Endothelial cell of umbilical vein (primary cell): Measurements from ENCODE around the gene UPP1. TPM values are rescaled to one million over a fixed set of nuclear protein-coding genes. Genes with fewer than 3 reads are reported as not detected.

Experiments used
- BruUV-seq: library from RNA; stranded (reverse); fragments of 400-500 nt; replicated peaks from 2 replicates; lab custom pipeline; 2021; lab: Mats Ljungman, UMichigan
- CTCF ChIA-PET: fragments of 300-600, 350-600 bp; sonication (Branson Sonifier 250); formaldehyde crosslinking; loops from one replicate; lab custom pipeline; 2021; ENCODE audit warnings: antibody characterized with exemption, inconsistent platforms; lab: Charles Lee
- POLR2A ChIA-PET: fragments of 300-600, 350-600 bp; sonication (Branson Sonifier 250); formaldehyde crosslinking; loops from one replicate; lab custom pipeline; 2021; ENCODE audit warnings: antibody characterized with exemption, inconsistent platforms; lab: Charles Lee
- DNase-seq: peaks from one replicate; pipeline ENCODE4 v3.0.0-alpha.2; 2011; ENCODE audit warnings: low read depth, low spot score
- FAIRE-seq: peaks from 2 replicates; lab custom pipeline; 2011; peaks lifted over from hg19 to GRCh38; lab: Jason Lieb, UNC
- H2AFZ ChIP-seq: 2 replicates; pipeline ENCODE4 v1.6.0; 2012; ENCODE audit warnings: low read depth, low read length, control low read depth, inconsistent platforms
- H3K27ac ChIP-seq: 2 replicates; pipeline ENCODE4 v1.5.1; 2011; ENCODE audit warnings: low read depth, mild to moderate bottlenecking, control low read depth, low read length, moderate library complexity; ENCODE audit not compliant: insufficient read depth
- H3K27me3 ChIP-seq, 2 experiments: 2 replicates each; pipeline versions ENCODE4 v1.6.0 to v1.6.1; 2011; ENCODE audit warnings: low read length in 2 of 2, mixed read lengths in 1 of 2; ENCODE audit not compliant: control insufficient read depth in 2 of 2, insufficient read depth in 2 of 2
- H3K36me3 ChIP-seq, 2 experiments: 2 replicates in 1 of 2; 3 replicates in 1 of 2; pipeline ENCODE4 v1.5.1; 2011; ENCODE audit warnings: low read length in 2 of 2, mild to moderate bottlenecking in 1 of 2, moderate library complexity in 1 of 2; ENCODE audit not compliant: control insufficient read depth in 2 of 2, insufficient read depth in 2 of 2; ENCODE audit errors: extremely low read depth in 1 of 2
- H3K4me1 ChIP-seq: 3 replicates; pipeline ENCODE4 v1.5.1; 2011; ENCODE audit warnings: mild to moderate bottlenecking, low read length; ENCODE audit not compliant: control insufficient read depth, insufficient read depth; ENCODE audit errors: extremely low read depth
- H3K4me2 ChIP-seq: 2 replicates; pipeline ENCODE4 v1.6.1; 2011; ENCODE audit warnings: low read length, control low read depth, mixed read lengths; ENCODE audit not compliant: insufficient read depth
- H3K4me3 ChIP-seq, 3 experiments: fragments of 200-600 bp in 1 of 3; sonication (generic), shearing (Covaris generic) in 1 of 3; replicated peaks in 1 of 3; 2 replicates each; pipeline ENCODE4 v1.5.1; 2011 to 2016; ENCODE audit warnings: control low read depth in 3 of 3, low read length in 3 of 3, mild to moderate bottlenecking in 2 of 3, inconsistent platforms in 1 of 3, low read depth in 1 of 3, moderate library complexity in 1 of 3; ENCODE audit not compliant: insufficient read depth in 1 of 3
- H3K79me2 ChIP-seq: 2 replicates; pipeline ENCODE4 v1.6.0; 2012; ENCODE audit warnings: low read length, inconsistent platforms; ENCODE audit not compliant: control insufficient read depth, insufficient read depth
- H3K9ac ChIP-seq: replicated peaks from 2 replicates; pipeline ENCODE3; 2011; ENCODE audit warnings: low read length, control low read depth; ENCODE audit not compliant: insufficient read depth; ENCODE audit errors: extremely low read depth
- H3K9me1 ChIP-seq: replicated peaks from 3 replicates; pipeline ENCODE4 v1.6.0; 2011; ENCODE audit warnings: mild to moderate bottlenecking, low read length; ENCODE audit not compliant: control insufficient read depth, insufficient read depth; ENCODE audit errors: extremely low read depth
- H3K9me3 ChIP-seq: replicated peaks from 2 replicates; pipeline ENCODE4 v1.5.1; 2012; ENCODE audit warnings: low read length, inconsistent platforms; ENCODE audit not compliant: control insufficient read depth, insufficient read depth
- H4K20me1 ChIP-seq: replicated peaks from 2 replicates; pipeline ENCODE3; 2011; ENCODE audit warnings: mild to moderate bottlenecking, low read length; ENCODE audit not compliant: control insufficient read depth, insufficient read depth; ENCODE audit errors: extremely low read depth
- EZH2 ChIP-seq: IDR thresholded peaks from 2 replicates; pipeline ENCODE4 v1.6.1; 2012; ENCODE audit warnings: borderline replicate concordance, low read depth, mild to moderate bottlenecking, moderate library complexity, low read length, inconsistent platforms; ENCODE audit not compliant: severe bottlenecking
- FOS ChIP-seq: IDR thresholded peaks from 2 replicates; pipeline ENCODE4 v1.6.1; 2011; ENCODE audit warnings: mild to moderate bottlenecking, low read length, moderate library complexity, borderline replicate concordance; ENCODE audit not compliant: insufficient read depth
- GATA2 ChIP-seq: IDR thresholded peaks from 2 replicates; pipeline ENCODE4 v1.7.0; 2011; ENCODE audit warnings: low read depth, mild to moderate bottlenecking, moderate library complexity, mixed read lengths, low read length; ENCODE audit not compliant: insufficient read length, insufficient read depth
- JUN ChIP-seq: IDR thresholded peaks from 2 replicates; pipeline ENCODE4 v1.6.1; 2011; ENCODE audit warnings: borderline replicate concordance, low read depth; ENCODE audit not compliant: insufficient read length, insufficient read depth
- MYC ChIP-seq: IDR thresholded peaks from one replicate; pipeline ENCODE4 v1.6.1; 2011; ENCODE audit warnings: mild to moderate bottlenecking, low read depth, low read length
- POLR2A ChIP-seq: IDR thresholded peaks from 2 replicates; pipeline ENCODE4 v1.6.1; 2012; ENCODE audit warnings: low read depth, mild to moderate bottlenecking, control low read depth, low read length
- POLR2AphosphoS5 ChIP-seq: IDR thresholded peaks from 2 replicates; pipeline ENCODE4 v1.6.1; 2012; ENCODE audit warnings: low read depth, mild to moderate bottlenecking, control low read depth, low read length, moderate library complexity; ENCODE audit not compliant: insufficient read depth
- dilution Hi-C: fragments of 300-500 bp; cut with MboI; formaldehyde crosslinking; loops from one replicate; pipeline ENCODE4 v1.15.0; 2019; ENCODE audit warnings: low sequenced_read_pairs; ENCODE audit not compliant: extremely low pct_ligation_motif_present
- intact Hi-C: fragments of 100-400 bp; cut with micrococcal nuclease; formaldehyde crosslinking; loops from one replicate; pipeline ENCODE4 v1.10.0; 2022
- polyA plus RNA-seq, 4 experiments: library from polyadenylated mRNA; depleted of rRNA in 3 of 4; stranded (reverse) in 3 of 4; unstranded in 1 of 4; fragments of >200 nt; gene quantifications; 2 replicates each; pipeline versions ENCODE4 v1.2.1 to v1.2.3, GENCODE V29; 2011 to 2012; ENCODE audit warnings: missing spikeins in 1 of 4
- total RNA-seq: library from RNA; stranded (reverse); gene quantifications from 2 replicates; pipeline ENCODE4 v1.2.3, GENCODE V29; 2021
- TF ChIP-seq, protein P1 (sequence below), 2 donors: IDR thresholded peaks; 1 replicate in 1 of 2; 2 replicates in 1 of 2; pipeline ENCODE4 v1.5.1; 2011; ENCODE audit warnings: low read length in 2 of 2, mild to moderate bottlenecking in 2 of 2, moderate library complexity in 2 of 2, control low read depth in 1 of 2, inconsistent platforms in 1 of 2, low read depth in 1 of 2; ENCODE audit not compliant: insufficient read depth in 1 of 2; ENCODE audit errors: extremely low read depth in 1 of 2
- TF ChIP-seq, protein P2 (sequence below): IDR thresholded peaks from 2 replicates; pipeline ENCODE4 v1.6.1; 2011; ENCODE audit not compliant: insufficient read depth, insufficient read length

The UPP1 gene
- total and polyA plus RNA-seq, 2 donors (not counting 3 experiments of a cell fraction or from before 2014, with no cell fraction given), result 60.7 to 66.0 TPM

DNA sequence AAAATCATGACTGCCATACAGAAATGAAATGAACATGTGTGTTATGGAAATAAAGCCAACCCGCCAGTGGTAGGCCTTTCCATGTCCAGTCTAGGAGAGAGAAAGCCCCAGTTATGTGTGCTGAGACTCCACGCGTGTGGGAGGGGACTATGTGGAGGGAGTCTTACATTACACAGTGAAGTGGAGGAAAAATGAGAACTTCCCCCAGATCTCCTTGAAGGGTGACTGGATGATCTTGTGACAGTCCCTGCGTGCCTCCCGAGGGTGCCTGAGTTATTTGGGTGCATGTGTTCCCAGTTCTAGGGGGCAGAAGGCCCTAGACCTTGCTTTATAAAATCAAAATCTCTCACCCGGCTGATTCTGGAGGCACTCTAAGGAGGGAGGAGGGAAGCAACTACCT lies 24.2 kb downstream of the UPP1 start:
- peaks cover 0 to 7% of the 10 kb centered on the region in 2 experiments for H3K36me3 ChIP-seq
- ChIA-PET CTCF (interaction anchor here (1.2 to 6.4 kb wide), 4 partner anchors 24 to 168 kb away, joined by 3 to 149 read pairs (median 8); partner anchors contain the start of gene UPP1), POLR2A (no interaction called here)
- TF ChIP-seq MYC, result no peak
- TF ChIP-seq, protein P1, sequence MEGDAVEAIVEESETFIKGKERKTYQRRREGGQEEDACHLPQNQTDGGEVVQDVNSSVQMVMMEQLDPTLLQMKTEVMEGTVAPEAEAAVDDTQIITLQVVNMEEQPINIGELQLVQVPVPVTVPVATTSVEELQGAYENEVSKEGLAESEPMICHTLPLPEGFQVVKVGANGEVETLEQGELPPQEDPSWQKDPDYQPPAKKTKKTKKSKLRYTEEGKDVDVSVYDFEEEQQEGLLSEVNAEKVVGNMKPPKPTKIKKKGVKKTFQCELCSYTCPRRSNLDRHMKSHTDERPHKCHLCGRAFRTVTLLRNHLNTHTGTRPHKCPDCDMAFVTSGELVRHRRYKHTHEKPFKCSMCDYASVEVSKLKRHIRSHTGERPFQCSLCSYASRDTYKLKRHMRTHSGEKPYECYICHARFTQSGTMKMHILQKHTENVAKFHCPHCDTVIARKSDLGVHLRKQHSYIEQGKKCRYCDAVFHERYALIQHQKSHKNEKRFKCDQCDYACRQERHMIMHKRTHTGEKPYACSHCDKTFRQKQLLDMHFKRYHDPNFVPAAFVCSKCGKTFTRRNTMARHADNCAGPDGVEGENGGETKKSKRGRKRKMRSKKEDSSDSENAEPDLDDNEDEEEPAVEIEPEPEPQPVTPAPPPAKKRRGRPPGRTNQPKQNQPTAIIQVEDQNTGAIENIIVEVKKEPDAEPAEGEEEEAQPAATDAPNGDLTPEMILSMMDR (IDR thresholded peaks at IDR 0.05; ENCODE audit: extremely low read depth in 1 of 2, insufficient read depth in 1 of 2, low read depth in 1 of 2, low read length in 2 of 2), result no peak
- TF ChIP-seq, protein P2, sequence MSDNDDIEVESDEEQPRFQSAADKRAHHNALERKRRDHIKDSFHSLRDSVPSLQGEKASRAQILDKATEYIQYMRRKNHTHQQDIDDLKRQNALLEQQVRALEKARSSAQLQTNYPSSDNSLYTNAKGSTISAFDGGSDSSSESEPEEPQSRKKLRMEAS, result no peak
- TF ChIP-seq EZH2, result no peak
- no peak for TF ChIP-seq JUN
- no peak for TF ChIP-seq FOS
- no peak for TF ChIP-seq GATA2
- TF ChIP-seq POLR2A, result no peak
- no peak for TF ChIP-seq POLR2AphosphoS5
- intact Hi-C loops (loop anchor here (5.0 to 10.0 kb wide), 2 partner anchors 221 to 848 kb away; no protein-coding TSS in a partner anchor), dilution Hi-C loops (no loop called here)
- H2AFZ ChIP-seq, result no peak overlapping the region
- H3K9me1 ChIP-seq, result no peaks in the 10 kb centered on the region
- H3K27me3 ChIP-seq, result no peaks in the 10 kb centered on the region
- H3K4me1 ChIP-seq, result no peaks in the 10 kb centered on the region
- DNase-seq (no peak), FAIRE-seq (no peak)
- no peak overlapping the region for H3K9ac ChIP-seq
- no peak overlapping the region for H3K27ac ChIP-seq
- no peak overlapping the region for H3K4me3 ChIP-seq
- no TSS peak for BruUV-seq
- no peaks in the 10 kb centered on the region for H3K79me2 ChIP-seq
- H3K4me2 ChIP-seq, result no peak overlapping the region
- H3K9me3 ChIP-seq, result no peaks in the 10 kb centered on the region
- H4K20me1 ChIP-seq, result no peaks in the 10 kb centered on the region
